Glutamatergic neuron (in vitro differentiated cells): ENCODE results near the gene PCNX3. TPM values are rescaled to one million over a fixed set of nuclear protein-coding genes. Genes with fewer than 3 reads are reported as not detected.

ENCODE experiments used
- DNase-seq: peaks from one replicate; pipeline ENCODE4 v3.0.0; 2022
- H3K27ac Mint-ChIP-seq: one replicate; pipeline ENCODE4 v1.8.0; 2020; ENCODE audit warnings: mild to moderate bottlenecking, mixed read lengths, inconsistent platforms; ENCODE audit not compliant: unreplicated experiment
- H3K27me3 Mint-ChIP-seq: one replicate; pipeline ENCODE4 v1.8.0; 2020; ENCODE audit warnings: mild to moderate bottlenecking, moderate library complexity, mixed read lengths, inconsistent platforms; ENCODE audit not compliant: unreplicated experiment
- H3K36me3 Mint-ChIP-seq: one replicate; pipeline ENCODE4 v1.8.0; 2020; ENCODE audit warnings: mild to moderate bottlenecking, mixed read lengths, inconsistent platforms; ENCODE audit not compliant: unreplicated experiment
- H3K4me1 Mint-ChIP-seq: one replicate; pipeline ENCODE4 v1.8.0; 2020; ENCODE audit warnings: mild to moderate bottlenecking, low read depth, mixed read lengths, inconsistent platforms; ENCODE audit not compliant: unreplicated experiment
- H3K4me3 Mint-ChIP-seq: one replicate; pipeline ENCODE4 v1.8.0; 2020; ENCODE audit warnings: mild to moderate bottlenecking, mixed read lengths, inconsistent platforms; ENCODE audit not compliant: unreplicated experiment
- H3K9me3 Mint-ChIP-seq: one replicate; pipeline ENCODE4 v1.8.0; 2020; ENCODE audit warnings: mild to moderate bottlenecking, moderate library complexity, mixed read lengths, inconsistent platforms; ENCODE audit not compliant: unreplicated experiment
- microRNA-seq: library from miRNA; unstranded; fragments of <30 nt; microRNA quantifications from one replicate; pipeline ENCODE4, GENCODE V29; 2020; ENCODE audit not compliant: unreplicated experiment
- total RNA-seq: library from RNA; stranded (reverse); fragmentation: NEBNext Ultra II Directional; extraction: Animal tissue kit (Norgen Biotek cat#: 25700); gene quantifications from one replicate; pipeline ENCODE4 v1.2.1, GENCODE V29; 2021; ENCODE audit not compliant: unreplicated experiment
- TF ChIP-seq, protein P1 (sequence below): fragments of 200-600 bp; sonication (generic); IDR thresholded peaks from one replicate; pipeline ENCODE4 v1.5.0; 2021; ENCODE audit not compliant: partially characterized antibody, unreplicated experiment

Gene PCNX3
- total RNA-seq, 1 donor from 2014 or later, result 43.3 TPM

DNA sequence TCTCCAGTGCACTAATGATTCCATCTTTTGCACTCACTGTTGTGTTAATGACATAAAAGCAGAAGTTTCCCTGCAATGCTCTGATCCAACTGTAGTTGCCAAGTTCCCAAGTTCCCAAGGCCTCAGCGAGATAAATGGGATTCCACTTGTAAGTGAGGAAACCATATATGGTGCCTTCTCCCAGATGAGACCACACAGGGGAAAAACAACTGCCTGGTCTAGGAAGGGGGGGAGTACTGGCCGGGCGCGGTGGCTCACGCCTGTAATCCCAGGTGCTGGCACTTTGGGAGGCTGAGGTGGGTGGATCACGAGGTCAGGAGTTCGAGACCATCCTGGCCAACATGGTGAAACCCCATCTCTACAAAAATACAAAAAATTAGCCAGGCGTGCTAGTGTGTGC is 70.4 kb downstream of the PCNX3 start:
- TF ChIP-seq, protein P1, sequence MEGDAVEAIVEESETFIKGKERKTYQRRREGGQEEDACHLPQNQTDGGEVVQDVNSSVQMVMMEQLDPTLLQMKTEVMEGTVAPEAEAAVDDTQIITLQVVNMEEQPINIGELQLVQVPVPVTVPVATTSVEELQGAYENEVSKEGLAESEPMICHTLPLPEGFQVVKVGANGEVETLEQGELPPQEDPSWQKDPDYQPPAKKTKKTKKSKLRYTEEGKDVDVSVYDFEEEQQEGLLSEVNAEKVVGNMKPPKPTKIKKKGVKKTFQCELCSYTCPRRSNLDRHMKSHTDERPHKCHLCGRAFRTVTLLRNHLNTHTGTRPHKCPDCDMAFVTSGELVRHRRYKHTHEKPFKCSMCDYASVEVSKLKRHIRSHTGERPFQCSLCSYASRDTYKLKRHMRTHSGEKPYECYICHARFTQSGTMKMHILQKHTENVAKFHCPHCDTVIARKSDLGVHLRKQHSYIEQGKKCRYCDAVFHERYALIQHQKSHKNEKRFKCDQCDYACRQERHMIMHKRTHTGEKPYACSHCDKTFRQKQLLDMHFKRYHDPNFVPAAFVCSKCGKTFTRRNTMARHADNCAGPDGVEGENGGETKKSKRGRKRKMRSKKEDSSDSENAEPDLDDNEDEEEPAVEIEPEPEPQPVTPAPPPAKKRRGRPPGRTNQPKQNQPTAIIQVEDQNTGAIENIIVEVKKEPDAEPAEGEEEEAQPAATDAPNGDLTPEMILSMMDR, result no peak
- no peaks in the 10 kb centered on the region for H3K27me3 Mint-ChIP-seq
- H3K4me3 Mint-ChIP-seq, result no peak overlapping the region
- H3K9me3 Mint-ChIP-seq, result peaks cover 1% of the 10 kb centered on the region
- no peaks in the 10 kb centered on the region for H3K36me3 Mint-ChIP-seq
- no peak for DNase-seq
- H3K4me1 Mint-ChIP-seq, result peaks cover 1% of the 10 kb centered on the region
- H3K27ac Mint-ChIP-seq, result no peak overlapping the region

Small RNA genes within 50 kb of the gene (microRNA-seq; reads per million reads assigned to microRNA genes)
- gene MIR4489 (not detected), gene MIR4690 (1.5 reads per million, percentile 6 among the genes with 10 or more reads in this experiment)

Other genes with a start within 250 kb of the PCNX3 start
- 0.25 TPM for gene SLC25A45, start 233.1 kb upstream of the PCNX3 start, total RNA-seq
- 11.1 TPM for gene FRMD8, start 229.1 kb upstream of the PCNX3 start, total RNA-seq
- 107 TPM for gene NEAT1, start 193.0 kb upstream of the PCNX3 start, total RNA-seq
- gene MALAT1, start 116.7 kb upstream of the PCNX3 start, total RNA-seq, result 18,218 TPM
- 80.0 TPM for gene SCYL1, start 90.7 kb upstream of the PCNX3 start, total RNA-seq
- 2.5 TPM for gene LTBP3, start 57.4 kb upstream of the PCNX3 start, total RNA-seq
- 37.9 TPM for gene ZNRD2, start 45.3 kb upstream of the PCNX3 start, total RNA-seq
- 184 TPM for gene FAM89B, start 43.2 kb upstream of the PCNX3 start, total RNA-seq
- gene EHBP1L1, start 39.7 kb upstream of the PCNX3 start, total RNA-seq, result 14.2 TPM
- 0.69 TPM for gene KCNK7, start 20.0 kb upstream of the PCNX3 start, total RNA-seq
- 58.6 TPM for gene MAP3K11, start 1.6 kb upstream of the PCNX3 start, total RNA-seq
- gene SIPA1, start 22.3 kb downstream of the PCNX3 start, total RNA-seq, result 21.4 TPM
- 61.2 TPM for gene RELA, start 47.1 kb downstream of the PCNX3 start, total RNA-seq
- 71.3 TPM for gene KAT5, start 96.5 kb downstream of the PCNX3 start, total RNA-seq
- gene RNASEH2C, start 105.0 kb downstream of the PCNX3 start, total RNA-seq, result 42.9 TPM
- 13.2 TPM for gene AP5B1, start 165.2 kb downstream of the PCNX3 start, total RNA-seq
- gene OVOL1, start 171.3 kb downstream of the PCNX3 start, total RNA-seq, result not detected
- gene SNX32, start 218.2 kb downstream of the PCNX3 start, total RNA-seq, result 14.7 TPM
- 1,294 TPM for gene CFL1, start 242.4 kb downstream of the PCNX3 start, total RNA-seq
- gene MUS81, start 244.7 kb downstream of the PCNX3 start, total RNA-seq, result 114 TPM